GM23248 (cell line): ENCODE results near the gene DNAJB5. TPM values are rescaled to one million over a fixed set of nuclear protein-coding genes. Genes with fewer than 3 reads are reported as not detected.
A peak's percentile ranks its signal among the peaks of the same experiment; 100 is the strongest.

ENCODE experiments used
- DNase-seq: peaks from one replicate; pipeline ENCODE4 v3.0.0-alpha.2; 2015
- H2AFZ ChIP-seq: fragments of 200-600 bp; sonication (generic); 2 replicates; pipeline ENCODE4 v1.6.1; 2016; ENCODE audit warnings: antibody characterized with exemption
- H3F3A ChIP-seq: fragments of 200-600 bp; sonication (generic); 2 replicates; pipeline ENCODE4 v1.6.1; 2016; ENCODE audit warnings: mild to moderate bottlenecking, antibody characterized with exemption, mixed run types; ENCODE audit not compliant: insufficient read depth
- H3K27ac ChIP-seq: fragments of 200-600 bp; sonication (generic); 2 replicates; pipeline ENCODE4 v1.5.1; 2016; ENCODE audit warnings: mild to moderate bottlenecking
- H3K27me3 ChIP-seq: fragments of 200-600 bp; sonication (generic); replicated peaks from 2 replicates; pipeline ENCODE4 v1.6.1; 2016; ENCODE audit warnings: mild to moderate bottlenecking; ENCODE audit not compliant: insufficient read depth
- H3K36me3 ChIP-seq: fragments of 200-600 bp; sonication (generic); 2 replicates; pipeline ENCODE4 v1.6.1; 2016; ENCODE audit warnings: low read depth, mild to moderate bottlenecking
- H3K4me1 ChIP-seq: fragments of 200-600 bp; sonication (generic); 2 replicates; pipeline ENCODE4 v1.6.1; 2016; ENCODE audit warnings: mild to moderate bottlenecking; ENCODE audit not compliant: insufficient read depth
- H3K4me2 ChIP-seq: fragments of 200-600 bp; sonication (generic); one replicate; pipeline ENCODE4 v1.6.1; 2016; ENCODE audit warnings: mild to moderate bottlenecking; ENCODE audit not compliant: unreplicated experiment
- H3K4me3 ChIP-seq: fragments of 200-600 bp; sonication (generic); 2 replicates; pipeline ENCODE4 v1.5.1; 2016; ENCODE audit warnings: mild to moderate bottlenecking
- H3K79me2 ChIP-seq: fragments of 200-600 bp; sonication (generic); 2 replicates; pipeline ENCODE4 v1.6.1; 2016; ENCODE audit warnings: mild to moderate bottlenecking; ENCODE audit not compliant: insufficient read depth
- H3K9ac ChIP-seq: fragments of 200-600 bp; sonication (generic); 2 replicates; pipeline ENCODE4 v1.6.1; 2016; ENCODE audit warnings: mild to moderate bottlenecking
- H3K9me2 ChIP-seq: fragments of 200-600 bp; sonication (generic); 2 replicates; pipeline ENCODE4 v1.6.1; 2016; ENCODE audit warnings: mixed run types, mild to moderate bottlenecking, moderate library complexity; ENCODE audit not compliant: insufficient read depth
- H3K9me3 ChIP-seq: fragments of 200-600 bp; sonication (generic); one replicate; pipeline ENCODE4 v1.6.1; 2017; ENCODE audit warnings: low read depth
- H4K20me1 ChIP-seq: fragments of 200-600 bp; sonication (generic); 2 replicates; pipeline ENCODE4 v1.6.0; 2016; ENCODE audit not compliant: insufficient read depth
- EZH2 ChIP-seq: fragments of 200-600 bp; sonication (generic); IDR thresholded peaks from 2 replicates; pipeline ENCODE4 v1.6.1; 2018; ENCODE audit warnings: antibody characterized with exemption, mild to moderate bottlenecking; ENCODE audit not compliant: insufficient read depth, poor library complexity, severe bottlenecking
- EZH2phosphoT487 ChIP-seq: fragments of 200-600 bp; sonication (generic); IDR thresholded peaks from 2 replicates; pipeline ENCODE4 v1.6.1; 2018; ENCODE audit warnings: antibody characterized with exemption, moderate library complexity, mild to moderate bottlenecking, low read depth; ENCODE audit not compliant: insufficient read depth
- WGBS, 2 experiments: methylation state at CpG; one replicate each; pipeline ENCODE4 v1.1.6; 2015 to 2017; ENCODE audit warnings: low lambda C conversion rate in 2 of 2, low coverage in 1 of 2; ENCODE audit errors: missing lambda C conversion rate in 2 of 2; 5-methylcytosine and 5-hydroxymethylcytosine counted together
- in situ Hi-C: fragments of 300-500 bp; cut with MboI; formaldehyde crosslinking; loops from 2 replicates; pipeline ENCODE4 v1.15.0; 2020
- polyA plus RNA-seq: library from polyadenylated mRNA; unstranded; fragments of >200 nt; fragmentation: Nextera tagmentation; extraction: Ambion mirVana; gene quantifications from 2 replicates; pipeline ENCODE4 v1.2.1, GENCODE V29; 2016
- total RNA-seq: library from RNA; depleted of rRNA; stranded (reverse); fragments of >200 nt; shearing (Covaris generic); gene quantifications from 2 replicates; pipeline ENCODE4 v1.2.3, GENCODE V29; 2014

Gene DNAJB5
- total and polyA plus RNA-seq, 2 experiments from 2014 or later, result 10.9 to 24.2 TPM

DNA sequence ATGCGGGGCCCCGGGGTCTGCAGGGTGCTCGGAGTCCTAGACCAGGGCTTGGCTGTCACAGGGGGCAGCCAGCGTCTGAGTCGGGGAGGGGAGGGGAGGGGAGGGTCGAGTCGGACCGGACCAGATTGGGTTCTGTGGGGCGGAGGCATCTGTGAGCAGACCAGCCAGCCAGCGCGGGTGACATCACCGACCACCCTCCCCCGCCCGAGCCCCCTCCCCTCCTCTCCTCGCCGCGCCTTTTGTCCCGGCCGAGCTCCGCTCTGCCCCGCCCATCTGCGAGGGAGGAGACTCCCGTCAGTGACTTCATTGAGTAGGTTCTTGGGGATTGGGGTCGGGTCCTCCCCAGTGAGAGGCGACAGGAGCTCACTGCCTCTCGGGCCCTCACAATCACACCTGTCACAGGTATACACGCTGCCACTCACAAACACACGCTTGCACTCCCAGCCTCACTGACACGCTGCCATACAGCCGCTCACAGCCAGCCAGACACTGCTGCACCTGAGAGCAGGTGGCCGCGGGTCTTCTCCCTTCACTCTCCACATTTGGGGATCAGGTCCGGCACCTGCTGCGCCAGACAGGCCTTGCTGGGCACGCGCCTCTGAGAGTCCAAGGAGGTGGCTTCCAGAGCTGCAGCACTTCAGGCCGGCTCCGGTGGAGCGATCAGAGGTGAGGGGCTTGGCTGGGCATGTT is 546 bp downstream of the DNAJB5 start:
- Histone ChIP-seq H3K4me1 (peaks cover 72% of the 10 kb centered on the region), H3K27ac (peak overlapping the region; percentile 96), H3K4me2 (peak overlapping the region; percentile 87), H3K27me3 (no peaks in the 10 kb centered on the region), H3K9ac (peak overlapping the region; percentile 94), H3K9me2 (no peaks in the 10 kb centered on the region), H2AFZ (0 out of 2 replicates have a peak overlapping the region, but pooled peaks have one; percentile 41), H3K79me2 (peaks cover 13% of the 10 kb centered on the region; the same call in 1 of the 2 replicates), H3K4me3 (peak overlapping the region; percentile 84), H4K20me1 (no peaks in the 10 kb centered on the region), H3K9me3 (no peaks in the 10 kb centered on the region), H3K36me3 (no peaks in the 10 kb centered on the region), H3F3A (peaks cover 48% of the 10 kb centered on the region)
- no peak for TF ChIP-seq EZH2
- no peak for TF ChIP-seq EZH2phosphoT487
- in situ Hi-C loops, result no loop called here
- 6 to 14% methylated on average over 18 to 33 of the region's 39 CpGs for WGBS, 2 experiments
- peak; percentile 76 for DNase-seq

GRCh38 chr9:34990908-34991606 is 1.5 kb downstream of the DNAJB5 start:
- H3K27ac ChIP-seq, result peak overlapping the region; percentile 96
- WGBS, 2 experiments, result 58 to 69% methylated on average over 7 of the region's 7 CpGs
- H3K36me3 ChIP-seq, result no peaks in the 10 kb centered on the region
- peaks cover 54% of the 10 kb centered on the region for H3F3A ChIP-seq
- peak overlapping the region; percentile 84 for H3K4me3 ChIP-seq
- in situ Hi-C loops, result no loop called here
- peaks cover 81% of the 10 kb centered on the region for H3K4me1 ChIP-seq
- no peaks in the 10 kb centered on the region for H3K27me3 ChIP-seq
- H4K20me1 ChIP-seq, result no peaks in the 10 kb centered on the region
- peak; percentile 46 for DNase-seq
- peak overlapping the region; percentile 94 for H3K9ac ChIP-seq
- H3K9me2 ChIP-seq, result no peaks in the 10 kb centered on the region
- H3K4me2 ChIP-seq, result peak overlapping the region; percentile 87
- no peak overlapping the region for H2AFZ ChIP-seq
- TF ChIP-seq EZH2 (no peak), EZH2phosphoT487 (no peak)
- no peaks in the 10 kb centered on the region for H3K9me3 ChIP-seq
- peaks cover 13% of the 10 kb centered on the region; the same call in 1 of the 2 replicates for H3K79me2 ChIP-seq

GRCh38 chr9:34991607-34992375 is 2.2 kb downstream of the DNAJB5 start:
- Histone ChIP-seq H3K9me3 (no peaks in the 10 kb centered on the region), H3K79me2 (peaks cover 17% of the 10 kb centered on the region; the same call in 1 of the 2 replicates), H3K4me1 (peaks cover 81% of the 10 kb centered on the region), H3K27me3 (no peaks in the 10 kb centered on the region), H3K9ac (peak overlapping the region; percentile 78), H3F3A (peaks cover 57% of the 10 kb centered on the region), H2AFZ (peak overlapping the region; percentile 11; the same call in 1 of the 2 replicates), H3K4me3 (peak overlapping the region; percentile 27; the same call in 1 of the 2 replicates), H3K4me2 (peak overlapping the region; percentile 51), H3K9me2 (no peaks in the 10 kb centered on the region), H4K20me1 (no peaks in the 10 kb centered on the region), H3K27ac (peak overlapping the region; percentile 96), H3K36me3 (no peaks in the 10 kb centered on the region)
- DNase-seq, result peak; percentile 42
- no peak for TF ChIP-seq EZH2
- in situ Hi-C loops, result no loop called here
- 72 to 75% methylated on average over 10 to 15 of the region's 15 CpGs for WGBS, 2 experiments

DNA sequence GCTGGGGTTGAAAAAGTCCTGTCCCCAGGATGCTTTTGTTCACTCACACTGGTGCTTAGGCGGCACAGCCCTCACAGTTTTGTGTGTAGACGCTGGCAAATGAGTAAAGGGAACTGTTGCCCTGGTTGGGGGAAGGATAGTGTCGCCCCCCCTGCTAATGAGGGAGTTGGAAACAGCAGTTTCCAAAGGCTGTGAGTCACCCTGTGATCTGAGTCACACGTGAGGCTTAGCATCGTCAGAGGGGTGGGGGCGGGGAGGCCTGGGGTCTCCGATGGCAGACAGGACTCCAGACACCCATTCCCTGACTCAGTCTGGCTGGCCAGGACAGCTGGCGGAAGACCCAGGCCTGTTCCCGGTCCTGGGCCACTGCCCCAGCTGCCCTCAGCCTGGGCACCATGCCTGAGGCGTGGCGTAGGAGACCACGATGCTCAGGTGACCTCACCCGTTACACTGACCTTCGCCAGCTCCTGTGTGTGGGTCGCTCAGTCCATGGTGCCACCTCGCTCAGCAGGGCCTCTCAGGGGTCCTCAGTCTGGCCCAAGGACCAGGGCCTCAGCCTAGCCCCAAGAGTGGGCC is 2.9 kb downstream of the DNAJB5 start:
- Histone ChIP-seq H3K27ac (peak overlapping the region; percentile 96), H3F3A (peaks cover 50% of the 10 kb centered on the region), H2AFZ (peak overlapping the region; percentile 11; the same call in 1 of the 2 replicates), H3K36me3 (no peaks in the 10 kb centered on the region), H3K27me3 (no peaks in the 10 kb centered on the region), H4K20me1 (no peaks in the 10 kb centered on the region), H3K9me3 (no peaks in the 10 kb centered on the region), H3K4me1 (peaks cover 74% of the 10 kb centered on the region), H3K9me2 (no peaks in the 10 kb centered on the region), H3K9ac (peak overlapping the region; percentile 78), H3K4me3 (peak overlapping the region; percentile 27; the same call in 1 of the 2 replicates), H3K4me2 (peak overlapping the region; percentile 51), H3K79me2 (peaks cover 17% of the 10 kb centered on the region; the same call in 1 of the 2 replicates)
- TF ChIP-seq EZH2phosphoT487, result no peak
- peak; percentile 94 for DNase-seq
- in situ Hi-C loops, result no loop called here
- 27 to 30% methylated on average over 12 to 16 of the region's 16 CpGs for WGBS, 2 experiments
